HG03196 (cell line): ENCODE measurements around the gene SLC1A3.

Source experiments
- ATAC-seq: cut with Tn5 transposase; IDR thresholded peaks from one replicate; pipeline ENCODE4 v1.9.1; 2021; ENCODE audit not compliant: unreplicated experiment

The SLC1A3 gene

GRCh38 chr5:36654564-36654963 lies 48.2 kb downstream of the SLC1A3 start:
- ATAC-seq: no peak

- ATAC-seq: no peak
Observed at GRCh38 chr5:36655161-36655560, 48.8 kb downstream of the SLC1A3 start.

GRCh38 chr5:36656556-36656955 lies 50.1 kb downstream of the SLC1A3 start:
- ATAC-seq: no peak

- ATAC-seq: no peak
Observed at GRCh38 chr5:36657563-36657995, 51.2 kb downstream of the SLC1A3 start.

GRCh38 chr5:36658038-36658756 lies 51.8 kb downstream of the SLC1A3 start:
- no peak for ATAC-seq

GRCh38 chr5:36659411-36659810 lies 53.0 kb downstream of the SLC1A3 start:
- no peak for ATAC-seq

GRCh38 chr5:36660397-36661049 lies 54.1 kb downstream of the SLC1A3 start:
- no peak for ATAC-seq

- no peak for ATAC-seq
Observed at GRCh38 chr5:36661456-36662220, 55.2 kb downstream of the SLC1A3 start.

- ATAC-seq: no peak
Observed at GRCh38 chr5:36662291-36662851, 56.0 kb downstream of the SLC1A3 start.

- no peak for ATAC-seq
Observed at GRCh38 chr5:36664766-36665165, 58.4 kb downstream of the SLC1A3 start.

GRCh38 chr5:36665628-36666027 lies 59.2 kb downstream of the SLC1A3 start:
- ATAC-seq: no peak

- ATAC-seq: no peak
Observed at GRCh38 chr5:36666274-36666673, 59.9 kb downstream of the SLC1A3 start.

- ATAC-seq: no peak
Observed at GRCh38 chr5:36666986-36667385, 60.6 kb downstream of the SLC1A3 start.

GRCh38 chr5:36667824-36668223 lies 61.4 kb downstream of the SLC1A3 start:
- no peak for ATAC-seq

- no peak for ATAC-seq
Observed at GRCh38 chr5:36669015-36669651, 62.7 kb downstream of the SLC1A3 start.

- no peak for ATAC-seq
Observed at GRCh38 chr5:36670548-36670947, 64.1 kb downstream of the SLC1A3 start.

GRCh38 chr5:36675282-36675681 lies 68.9 kb downstream of the SLC1A3 start:
- no peak for ATAC-seq

GRCh38 chr5:36679221-36679989 lies 73.0 kb downstream of the SLC1A3 start:
- no peak for ATAC-seq

GRCh38 chr5:36680066-36680465 lies 73.7 kb downstream of the SLC1A3 start:
- ATAC-seq: no peak

GRCh38 chr5:36681711-36682110 lies 75.3 kb downstream of the SLC1A3 start:
- no peak for ATAC-seq
